Mesenchymal stem cell (in vitro differentiated cells and primary cell): ENCODE measurements around the gene RTL10.

Experiments
- DNase-seq: peaks from one replicate; pipeline ENCODE4 v3.0.0-alpha.2; 2013
- H2AFZ ChIP-seq: one replicate; pipeline ENCODE4 v1.6.1; 2013; ENCODE audit warnings: low read depth, mild to moderate bottlenecking, control low read depth, inconsistent platforms, low read length, moderate library complexity
- H2AK5ac ChIP-seq: 2 replicates; pipeline ENCODE4 v1.6.1; 2013; ENCODE audit warnings: low read length, moderate library complexity, mild to moderate bottlenecking, inconsistent platforms; ENCODE audit not compliant: severe bottlenecking
- H2BK120ac ChIP-seq: one replicate; pipeline ENCODE4 v1.6.1; 2013; ENCODE audit warnings: low read depth, mild to moderate bottlenecking, inconsistent platforms, low read length, moderate library complexity
- H2BK12ac ChIP-seq, 2 experiments: one replicate each; pipeline ENCODE4 v1.6.1; 2013; ENCODE audit warnings: inconsistent platforms in 2 of 2, low read length in 2 of 2, mild to moderate bottlenecking in 2 of 2, moderate library complexity in 2 of 2, control low read depth in 1 of 2
- H2BK15ac ChIP-seq: one replicate; pipeline ENCODE4 v1.6.1; 2013; ENCODE audit warnings: mild to moderate bottlenecking, low read depth, inconsistent platforms; ENCODE audit not compliant: poor library complexity, severe bottlenecking
- H2BK5ac ChIP-seq: 2 replicates; pipeline ENCODE4 v1.6.1; 2013; ENCODE audit warnings: low read depth, mild to moderate bottlenecking, low read length, control low read depth, inconsistent platforms; ENCODE audit not compliant: poor library complexity, severe bottlenecking
- H3K14ac ChIP-seq, 2 experiments: one replicate each; pipeline ENCODE4 v1.6.1; 2013; ENCODE audit warnings: inconsistent platforms in 2 of 2, low read length in 2 of 2, control low read depth in 1 of 2, mild to moderate bottlenecking in 1 of 2, moderate library complexity in 1 of 2
- H3K18ac ChIP-seq, 2 experiments: one replicate each; pipeline ENCODE4 v1.6.1; 2013; ENCODE audit warnings: inconsistent platforms in 2 of 2, low read length in 2 of 2, control low read depth in 1 of 2, low read depth in 1 of 2, mild to moderate bottlenecking in 1 of 2
- H3K23ac ChIP-seq, 2 experiments: one replicate each; pipeline ENCODE4 v1.6.1; 2013; ENCODE audit warnings: inconsistent platforms in 2 of 2, low read length in 2 of 2, mild to moderate bottlenecking in 2 of 2, moderate library complexity in 2 of 2, control low read depth in 1 of 2
- H3K27ac ChIP-seq: 2 replicates; pipeline ENCODE4 v1.5.1; 2013; ENCODE audit warnings: mild to moderate bottlenecking, moderate library complexity, low read length, control low read depth, inconsistent platforms; ENCODE audit not compliant: poor library complexity, severe bottlenecking
- H3K27me3 ChIP-seq, 2 experiments: 2 replicates each; pipeline versions ENCODE4 v1.6.1 to v1.7.0; 2013; ENCODE audit warnings: low read length in 2 of 2, mild to moderate bottlenecking in 2 of 2, moderate library complexity in 2 of 2, control low read depth in 1 of 2, inconsistent platforms in 1 of 2; ENCODE audit not compliant: control insufficient read depth in 1 of 2, insufficient read depth in 1 of 2
- H3K36me3 ChIP-seq, 2 experiments: 2 replicates each; pipeline versions ENCODE4 v1.6.1 to v1.7.0; 2013; ENCODE audit warnings: low read length in 2 of 2, control low read depth in 1 of 2, inconsistent platforms in 1 of 2, low read depth in 1 of 2, mild to moderate bottlenecking in 1 of 2; ENCODE audit not compliant: insufficient read depth in 2 of 2, control insufficient read depth in 1 of 2
- H3K4ac ChIP-seq, 2 experiments: one replicate each; pipeline ENCODE4 v1.6.1; 2013; ENCODE audit warnings: inconsistent platforms in 2 of 2, low read length in 2 of 2, mild to moderate bottlenecking in 2 of 2, moderate library complexity in 2 of 2, control low read depth in 1 of 2, low read depth in 1 of 2
- H3K4me1 ChIP-seq: 2 replicates; pipeline ENCODE4 v1.6.1; 2013; ENCODE audit warnings: low read depth, low read length, control low read depth; ENCODE audit not compliant: control insufficient read depth, insufficient read depth
- H3K4me2 ChIP-seq: 2 replicates; pipeline ENCODE4 v1.6.1; 2013; ENCODE audit warnings: low read length, mild to moderate bottlenecking, inconsistent platforms; ENCODE audit not compliant: poor library complexity, severe bottlenecking
- H3K4me3 ChIP-seq, 2 experiments: 2 replicates each; pipeline versions ENCODE4 v1.5.1 to v1.7.0; 2013; ENCODE audit warnings: low read length in 2 of 2, mild to moderate bottlenecking in 2 of 2, control low read depth in 1 of 2, low read depth in 1 of 2; ENCODE audit not compliant: insufficient read depth in 1 of 2
- H3K79me1 ChIP-seq: replicated peaks from 2 replicates; pipeline ENCODE4 v1.6.1; 2013; ENCODE audit warnings: mild to moderate bottlenecking, control low read depth, low read length, inconsistent platforms; ENCODE audit not compliant: poor library complexity, severe bottlenecking
- H3K9ac ChIP-seq: 2 replicates; pipeline ENCODE4 v1.7.0; 2013; ENCODE audit warnings: mild to moderate bottlenecking, low read length, moderate library complexity
- H3K9me3 ChIP-seq: 2 replicates; pipeline ENCODE4 v1.7.0; 2013; ENCODE audit warnings: mild to moderate bottlenecking, low read length; ENCODE audit not compliant: control insufficient read depth
- H4K8ac ChIP-seq: one replicate; pipeline ENCODE4 v1.6.1; 2013; ENCODE audit warnings: inconsistent platforms, mild to moderate bottlenecking, low read length, moderate library complexity
- H4K91ac ChIP-seq: one replicate; pipeline ENCODE4 v1.6.1; 2013; ENCODE audit warnings: mild to moderate bottlenecking, low read length, inconsistent platforms
- WGBS: methylation state at CpG from one replicate; pipeline ENCODE4 v1.1.7; 2013; ENCODE audit warnings: mixed read lengths; 5-methylcytosine and 5-hydroxymethylcytosine counted together

RTL10 gene

DNA sequence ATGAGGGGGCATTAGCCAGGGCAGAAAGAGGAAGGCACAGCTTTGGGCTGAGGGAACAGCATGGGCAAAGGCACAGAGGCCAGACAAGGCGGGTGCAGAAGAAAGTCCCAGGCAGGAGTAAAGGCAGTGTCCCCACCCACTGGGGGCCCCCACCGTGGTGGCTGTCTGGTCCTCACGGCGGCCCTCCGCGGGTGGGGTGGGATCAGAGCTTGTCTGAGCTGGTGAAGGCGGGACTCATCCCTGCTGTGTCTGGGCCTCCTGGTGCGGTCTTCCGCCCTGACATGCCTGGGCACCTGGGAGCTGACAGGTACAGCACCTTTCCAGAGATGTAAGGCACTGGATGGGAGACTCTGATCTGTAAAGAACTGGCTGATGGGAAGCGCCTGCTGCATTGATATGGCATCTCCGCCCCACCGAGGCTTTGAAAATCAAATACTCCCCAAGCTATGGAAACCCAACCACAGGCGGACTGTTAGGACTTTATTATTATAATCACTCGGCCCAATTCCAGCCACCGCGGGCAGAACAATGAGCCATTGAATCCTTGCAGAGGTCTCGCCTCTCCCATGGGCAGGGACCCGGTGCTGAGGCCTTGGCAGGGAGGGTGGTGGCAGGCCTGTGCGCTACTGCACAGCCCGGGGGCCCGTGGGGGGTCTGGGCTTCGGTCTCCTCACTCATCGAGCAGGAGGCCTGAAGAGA lies 14.2 kb upstream of the RTL10 start:
- Histone ChIP-seq H2BK120ac (no peak overlapping the region), H3K9me3 (no peaks in the 10 kb centered on the region), H3K14ac (no peak overlapping the region), H2BK5ac (no peak overlapping the region), H3K36me3 (peaks cover 0 to 20% of the 10 kb centered on the region in 2 experiments), H3K27me3 (no peaks in the 10 kb centered on the region), H2AK5ac (no peak overlapping the region), H3K18ac (no peak overlapping the region), H4K91ac (no peak overlapping the region), H2BK15ac (no peak overlapping the region), H3K4me1 (peaks cover 2% of the 10 kb centered on the region), H4K8ac (no peak overlapping the region), H2BK12ac (peak overlapping the region in 1 of 2 experiments; percentile 7), H3K23ac (no peak overlapping the region), H3K79me1 (peaks cover 6% of the 10 kb centered on the region), H2AFZ (no peak overlapping the region), H3K27ac (no peak overlapping the region), H3K9ac (no peak overlapping the region), H3K4me2 (no peak overlapping the region), H3K4ac (no peak overlapping the region), H3K4me3 (no peak overlapping the region)
- DNase-seq: no peak
- WGBS: 92% methylated on average over 23 of the region's 23 CpGs

DNA sequence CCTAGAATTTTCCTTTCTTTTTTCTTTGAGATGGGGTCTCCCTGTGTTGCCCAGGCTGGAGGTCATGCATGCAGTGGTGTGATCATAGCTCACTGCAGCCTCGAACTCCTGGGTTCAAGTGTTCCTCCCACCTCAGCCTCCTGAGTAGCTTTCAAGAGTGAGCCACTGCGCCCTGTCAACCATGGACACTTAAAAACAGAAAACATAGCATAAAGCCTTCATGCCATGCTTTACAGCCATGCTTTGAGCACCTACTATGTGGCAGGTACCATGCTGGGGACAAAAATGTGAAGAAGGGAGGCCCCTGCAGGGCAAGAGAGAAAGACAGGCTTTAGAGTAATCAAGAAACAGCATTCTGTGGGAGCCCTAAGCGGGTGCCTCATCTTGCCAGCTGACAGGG lies 13.7 kb upstream of the RTL10 start:
- no peak overlapping the region for H4K8ac ChIP-seq
- no peak overlapping the region for H3K14ac ChIP-seq
- no peak overlapping the region for H2BK120ac ChIP-seq
- peaks cover 1% of the 10 kb centered on the region for H3K4me1 ChIP-seq
- no peak overlapping the region for H2BK15ac ChIP-seq
- H3K4ac ChIP-seq: no peak overlapping the region
- no peak overlapping the region for H3K4me2 ChIP-seq
- no peak overlapping the region for H4K91ac ChIP-seq
- no peak overlapping the region for H3K27ac ChIP-seq
- H2BK12ac ChIP-seq: peak overlapping the region in 1 of 2 experiments; percentile 11
- no peak overlapping the region for H3K9ac ChIP-seq
- no peaks in the 10 kb centered on the region for H3K9me3 ChIP-seq
- no peak overlapping the region for H2AK5ac ChIP-seq
- no peak overlapping the region for H3K4me3 ChIP-seq
- H3K27me3 ChIP-seq: no peaks in the 10 kb centered on the region
- peaks cover 0 to 14% of the 10 kb centered on the region in 2 experiments for H3K36me3 ChIP-seq
- no peak overlapping the region for H3K23ac ChIP-seq
- H3K79me1 ChIP-seq: peaks cover 6% of the 10 kb centered on the region
- no peak overlapping the region for H2BK5ac ChIP-seq
- H2AFZ ChIP-seq: no peak overlapping the region
- DNase-seq: no peak
- no peak overlapping the region for H3K18ac ChIP-seq
- 84% methylated on average over 2 of the region's 3 CpGs for WGBS

DNA sequence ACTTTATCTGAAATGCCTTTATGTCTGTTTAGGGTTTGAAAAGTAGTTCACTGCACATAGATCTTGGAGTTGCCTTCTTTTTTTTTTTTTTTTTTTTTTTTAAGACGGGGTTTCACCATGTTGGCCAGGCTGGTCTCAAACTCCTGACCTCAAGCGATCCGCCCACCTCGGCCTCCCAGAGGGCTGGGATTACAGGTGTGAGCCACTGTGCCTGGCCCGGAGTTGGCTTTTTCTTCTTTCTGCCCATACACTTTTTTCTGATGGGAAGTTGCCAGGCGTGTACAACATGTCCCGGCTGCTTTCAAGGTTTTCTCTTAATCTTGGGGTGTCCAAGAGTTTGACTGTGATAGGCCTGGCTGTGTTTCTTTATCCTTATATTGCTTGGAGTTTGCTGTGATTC lies 12.9 kb upstream of the RTL10 start:
- Histone ChIP-seq H3K4me3 (no peak overlapping the region), H2AFZ (no peak overlapping the region), H3K4me1 (no peaks in the 10 kb centered on the region), H2BK15ac (no peak overlapping the region), H3K9me3 (no peaks in the 10 kb centered on the region), H3K23ac (no peak overlapping the region), H2BK5ac (no peak overlapping the region), H3K79me1 (peaks cover 6% of the 10 kb centered on the region), H2AK5ac (no peak overlapping the region), H3K36me3 (peaks cover 0 to 7% of the 10 kb centered on the region in 2 experiments), H2BK120ac (no peak overlapping the region), H2BK12ac (no peak overlapping the region), H3K4me2 (no peak overlapping the region), H3K27ac (no peak overlapping the region), H3K18ac (no peak overlapping the region), H3K14ac (no peak overlapping the region), H4K8ac (no peak overlapping the region), H3K27me3 (no peaks in the 10 kb centered on the region), H3K4ac (no peak overlapping the region), H4K91ac (no peak overlapping the region), H3K9ac (no peak overlapping the region)
- WGBS: 95% methylated on average over 7 of the region's 7 CpGs
- no peak for DNase-seq

DNA sequence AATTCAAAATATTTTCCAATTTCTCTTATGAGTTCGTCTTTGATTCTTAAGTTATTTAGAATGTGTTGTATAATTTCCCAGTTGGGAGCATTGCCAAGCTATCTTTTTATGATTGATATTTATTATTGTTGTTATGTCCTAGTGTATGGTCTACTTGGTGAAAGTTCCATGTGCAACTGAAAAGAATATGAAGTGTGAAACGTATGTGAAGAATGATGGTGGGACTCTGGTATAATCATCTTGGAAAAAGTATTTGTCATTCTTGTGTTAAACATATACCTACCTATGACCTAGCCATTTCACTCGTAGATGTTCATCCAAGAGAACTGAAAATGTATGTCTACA lies 12.0 kb upstream of the RTL10 start:
- Histone ChIP-seq H3K27me3 (no peaks in the 10 kb centered on the region), H3K9ac (no peak overlapping the region), H2AK5ac (no peak overlapping the region), H3K4me2 (no peak overlapping the region), H3K79me1 (peaks cover 6% of the 10 kb centered on the region), H2BK120ac (no peak overlapping the region), H3K9me3 (no peaks in the 10 kb centered on the region), H3K23ac (no peak overlapping the region), H3K18ac (no peak overlapping the region), H3K14ac (no peak overlapping the region), H2BK12ac (no peak overlapping the region), H2BK15ac (no peak overlapping the region), H3K27ac (no peak overlapping the region), H2BK5ac (no peak overlapping the region), H4K8ac (no peak overlapping the region), H3K4me1 (no peaks in the 10 kb centered on the region), H3K36me3 (peaks cover 0 to 7% of the 10 kb centered on the region in 2 experiments), H3K4ac (no peak overlapping the region), H4K91ac (no peak overlapping the region), H2AFZ (no peak overlapping the region), H3K4me3 (no peak overlapping the region)
- DNase-seq: no peak
- 92% methylated on average over 3 of the region's 3 CpGs for WGBS
